Measurements from ENCODE around the gene TFPI. TPM values are rescaled to one million over a fixed set of nuclear protein-coding genes. Genes with fewer than 3 reads are reported as not detected.

Gene TFPI
- total RNA-seq, 1 donor from 2014 or later: 1.2 TPM

GRCh38 chr2:187469538-187469937 lies 84.7 kb downstream of the TFPI start:
- Mint-ChIP-seq H3K27ac (no peak overlapping the region), H3K27me3 (no peaks in the 10 kb centered on the region), H3K4me3 (no peak overlapping the region), H3K36me3 (ENCODE audit: low read depth) (no peaks in the 10 kb centered on the region), H3K9me3 (no peaks in the 10 kb centered on the region), H3K4me1 (no peaks in the 10 kb centered on the region)
- intact Hi-C loops (cut with micrococcal nuclease): no loop called here
- DNase-seq: no peak

DNA sequence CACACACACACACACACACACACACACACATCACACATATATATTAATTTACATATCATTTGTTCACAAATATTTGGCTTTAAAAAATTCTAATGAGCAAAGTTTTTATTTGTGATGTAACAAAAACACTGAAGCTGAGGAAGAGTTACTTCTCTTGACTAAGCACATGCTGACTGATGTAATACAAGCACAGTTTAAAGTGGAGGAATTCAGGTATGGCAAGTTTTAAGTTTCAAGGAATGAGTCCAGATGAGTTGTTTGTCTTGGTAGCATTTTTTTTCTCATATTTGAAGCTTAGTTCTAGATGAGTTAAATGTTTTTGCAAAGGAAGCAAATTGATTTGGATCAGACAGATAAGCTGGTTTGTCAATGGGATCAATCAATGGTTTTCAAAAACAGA lies 86.0 kb downstream of the TFPI start:
- DNase-seq: no peak
- Mint-ChIP-seq H3K9me3 (no peaks in the 10 kb centered on the region), H3K27ac (no peak overlapping the region), H3K4me3 (no peak overlapping the region), H3K4me1 (no peaks in the 10 kb centered on the region), H3K27me3 (no peaks in the 10 kb centered on the region), H3K36me3 (ENCODE audit: low read depth) (no peaks in the 10 kb centered on the region)
- intact Hi-C loops (cut with micrococcal nuclease): no loop called here

DNA sequence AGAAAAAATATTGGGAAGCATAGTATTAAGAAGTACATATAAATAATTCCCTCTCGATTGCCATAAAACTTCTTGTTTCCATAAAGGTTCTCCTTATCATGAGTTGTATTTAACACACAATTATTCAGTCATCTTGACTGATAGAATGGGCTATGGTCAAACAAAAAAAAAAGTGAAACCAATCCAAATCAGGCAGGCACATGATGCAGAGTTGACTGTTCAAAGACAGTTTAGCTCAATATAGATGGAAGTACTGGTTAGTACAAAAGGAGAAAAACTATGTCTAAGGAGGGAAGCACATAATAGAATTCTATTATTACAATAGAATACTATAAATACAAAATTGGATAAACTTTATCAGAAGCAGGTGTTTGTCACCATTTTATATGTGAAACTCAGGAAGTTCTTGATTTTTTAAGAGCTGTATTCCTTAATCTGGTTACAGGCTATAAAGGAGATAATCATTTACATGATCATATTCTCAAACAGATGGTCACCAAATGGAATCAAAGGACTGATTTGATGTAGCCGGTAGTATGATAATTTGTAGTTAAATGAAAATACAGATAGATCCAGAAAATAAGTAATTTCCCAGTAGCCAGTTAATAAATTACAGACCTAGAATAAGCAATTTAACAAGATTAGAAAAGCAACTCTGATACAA lies 88.0 kb downstream of the TFPI start:
- Mint-ChIP-seq H3K36me3 (ENCODE audit: low read depth) (no peaks in the 10 kb centered on the region), H3K4me3 (no peak overlapping the region)
- intact Hi-C loops (cut with micrococcal nuclease): no loop called here

DNA sequence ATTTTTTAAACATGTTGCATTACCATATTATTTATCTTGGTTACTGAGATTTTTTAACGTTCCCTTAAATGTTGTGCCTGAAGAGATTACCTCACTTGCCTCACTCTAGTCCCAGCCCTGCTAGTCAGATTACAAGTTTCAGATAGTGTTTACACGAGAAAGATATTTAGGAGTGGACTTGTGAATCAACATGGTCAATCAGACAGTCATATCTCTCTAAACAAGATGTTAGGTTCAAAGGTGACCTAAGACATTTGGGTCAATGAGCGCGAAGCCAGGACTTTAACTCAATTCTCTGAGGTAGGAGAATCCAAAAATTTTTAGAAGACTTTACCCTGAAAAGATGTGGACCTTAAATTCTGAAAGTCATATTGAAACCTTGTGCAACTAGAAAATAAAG lies 91.4 kb downstream of the TFPI start:
- H3K4me3 Mint-ChIP-seq: no peak overlapping the region
- no peak overlapping the region for H3K27ac Mint-ChIP-seq
- no peaks in the 10 kb centered on the region for H3K27me3 Mint-ChIP-seq
- no peak for DNase-seq
- H3K4me1 Mint-ChIP-seq: no peaks in the 10 kb centered on the region
- no peaks in the 10 kb centered on the region for H3K36me3 Mint-ChIP-seq (ENCODE audit: low read depth)
- intact Hi-C loops (cut with micrococcal nuclease): no loop called here
- H3K9me3 Mint-ChIP-seq: no peaks in the 10 kb centered on the region

More for the DNA sequence above, 88.0 kb downstream of the TFPI start:
- no peaks in the 10 kb centered on the region for H3K4me1 Mint-ChIP-seq
- DNase-seq: no peak
- H3K27ac Mint-ChIP-seq: no peak overlapping the region
- H3K9me3 Mint-ChIP-seq: no peaks in the 10 kb centered on the region
- H3K27me3 Mint-ChIP-seq: no peaks in the 10 kb centered on the region

- no peaks in the 10 kb centered on the region for H3K4me1 Mint-ChIP-seq
- no peak overlapping the region for H3K4me3 Mint-ChIP-seq
- intact Hi-C loops (cut with micrococcal nuclease): no loop called here
- no peak for DNase-seq
- no peaks in the 10 kb centered on the region for H3K36me3 Mint-ChIP-seq (ENCODE audit: low read depth)
- no peaks in the 10 kb centered on the region for H3K27me3 Mint-ChIP-seq
- no peak overlapping the region for H3K27ac Mint-ChIP-seq
- no peaks in the 10 kb centered on the region for H3K9me3 Mint-ChIP-seq
Observed at GRCh38 chr2:187461294-187462261, 92.7 kb downstream of the TFPI start.

DNA sequence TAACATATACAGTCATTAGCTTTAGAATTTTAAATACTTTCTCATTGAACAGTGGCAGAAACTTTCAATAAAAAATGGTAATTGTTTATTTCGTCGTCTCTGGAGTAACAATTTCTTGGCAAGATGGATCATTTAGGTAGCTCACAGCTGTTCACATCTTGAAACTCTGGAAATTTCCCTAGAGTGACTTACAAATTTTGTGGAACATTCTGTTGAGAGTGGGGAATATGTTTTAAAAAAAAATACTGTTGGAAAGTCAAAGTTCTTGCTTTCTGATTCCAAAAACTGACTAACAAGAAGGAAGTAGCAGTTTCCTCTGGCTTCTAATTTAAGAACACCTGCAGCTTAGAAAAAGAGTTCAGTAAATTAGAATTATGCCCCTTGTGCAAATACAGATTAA lies 95.0 kb downstream of the TFPI start:
- H3K36me3 Mint-ChIP-seq (ENCODE audit: low read depth): no peaks in the 10 kb centered on the region
- intact Hi-C loops (cut with micrococcal nuclease): no loop called here
- H3K4me3 Mint-ChIP-seq: no peak overlapping the region
- no peaks in the 10 kb centered on the region for H3K9me3 Mint-ChIP-seq
- H3K4me1 Mint-ChIP-seq: no peaks in the 10 kb centered on the region
- no peak for DNase-seq
- peaks cover 3% of the 10 kb centered on the region for H3K27me3 Mint-ChIP-seq
- H3K27ac Mint-ChIP-seq: no peak overlapping the region

- no peak for DNase-seq
- Mint-ChIP-seq H3K4me1 (peaks cover 3% of the 10 kb centered on the region), H3K9me3 (no peaks in the 10 kb centered on the region), H3K27ac (no peak overlapping the region), H3K27me3 (peaks cover 3% of the 10 kb centered on the region), H3K4me3 (no peak overlapping the region), H3K36me3 (ENCODE audit: low read depth) (no peaks in the 10 kb centered on the region)
- intact Hi-C loops (cut with micrococcal nuclease): loop anchor here (5.0 kb wide), 1 partner anchor 591 kb away; no protein-coding TSS in a partner anchor
Observed at GRCh38 chr2:187453078-187453641, 101.1 kb downstream of the TFPI start.

GRCh38 chr2:187451510-187451909 lies 102.7 kb downstream of the TFPI start:
- Mint-ChIP-seq H3K9me3 (no peaks in the 10 kb centered on the region), H3K4me1 (peaks cover 6% of the 10 kb centered on the region), H3K4me3 (no peak overlapping the region), H3K36me3 (ENCODE audit: low read depth) (no peaks in the 10 kb centered on the region), H3K27ac (no peak overlapping the region), H3K27me3 (peaks cover 3% of the 10 kb centered on the region)
- DNase-seq: no peak
- intact Hi-C loops (cut with micrococcal nuclease): loop anchor here (5.0 kb wide), 1 partner anchor 589 kb away; no protein-coding TSS in a partner anchor

- Mint-ChIP-seq H3K4me1 (peaks cover 6% of the 10 kb centered on the region), H3K27ac (no peak overlapping the region), H3K36me3 (ENCODE audit: low read depth) (no peaks in the 10 kb centered on the region), H3K4me3 (peak overlapping the region; percentile 6), H3K9me3 (no peaks in the 10 kb centered on the region), H3K27me3 (no peaks in the 10 kb centered on the region)
- DNase-seq: no peak
- intact Hi-C loops (cut with micrococcal nuclease): no loop called here
Observed at GRCh38 chr2:187447336-187447735, 106.9 kb downstream of the TFPI start.

DNA sequence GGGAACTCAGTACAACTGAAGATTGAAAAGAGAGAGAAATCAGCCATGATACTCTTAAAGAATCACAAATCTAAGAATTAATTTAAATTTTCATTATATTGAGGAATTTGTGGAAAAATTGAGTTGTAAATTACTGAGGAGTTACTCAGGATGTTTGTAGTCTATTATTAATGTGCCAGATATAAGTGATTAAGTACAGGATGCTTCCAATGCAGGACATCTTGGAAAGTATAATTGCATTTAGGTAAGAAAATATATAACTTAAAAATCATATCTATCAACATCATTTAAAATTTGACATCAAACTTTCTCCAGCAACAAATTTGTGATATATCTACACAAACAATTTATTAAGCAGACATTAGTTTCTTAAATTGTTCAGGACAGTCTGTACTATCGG lies 107.5 kb downstream of the TFPI start:
- Mint-ChIP-seq H3K9me3 (no peaks in the 10 kb centered on the region), H3K36me3 (ENCODE audit: low read depth) (no peaks in the 10 kb centered on the region), H3K4me1 (peaks cover 6% of the 10 kb centered on the region), H3K4me3 (no peak overlapping the region), H3K27me3 (no peaks in the 10 kb centered on the region), H3K27ac (no peak overlapping the region)
- DNase-seq: no peak
- intact Hi-C loops (cut with micrococcal nuclease): no loop called here

DNA sequence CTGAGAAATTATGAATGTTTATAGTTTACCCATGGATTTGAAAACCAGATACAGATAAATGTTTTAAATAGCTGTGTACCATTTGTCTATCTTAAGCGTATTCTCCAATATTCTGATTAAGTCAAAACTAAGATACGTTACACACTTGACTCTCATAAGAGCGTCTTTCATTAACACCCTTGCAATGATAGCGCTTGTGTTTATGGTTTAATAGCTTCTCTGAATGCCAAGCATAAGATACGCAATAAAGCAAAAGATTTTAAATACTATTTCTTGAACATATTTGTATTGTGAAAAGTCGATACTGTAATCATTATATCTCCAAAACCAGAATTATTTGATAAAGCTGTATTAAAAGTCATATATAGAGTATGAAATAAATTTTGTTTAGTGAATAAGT lies 109.2 kb downstream of the TFPI start:
- no peak for DNase-seq
- no peak overlapping the region for H3K27ac Mint-ChIP-seq
- no peak overlapping the region for H3K4me3 Mint-ChIP-seq
- intact Hi-C loops (cut with micrococcal nuclease): no loop called here
- no peaks in the 10 kb centered on the region for H3K9me3 Mint-ChIP-seq
- H3K36me3 Mint-ChIP-seq (ENCODE audit: low read depth): no peaks in the 10 kb centered on the region
- peaks cover 6% of the 10 kb centered on the region for H3K4me1 Mint-ChIP-seq
- H3K27me3 Mint-ChIP-seq: no peaks in the 10 kb centered on the region

DNA sequence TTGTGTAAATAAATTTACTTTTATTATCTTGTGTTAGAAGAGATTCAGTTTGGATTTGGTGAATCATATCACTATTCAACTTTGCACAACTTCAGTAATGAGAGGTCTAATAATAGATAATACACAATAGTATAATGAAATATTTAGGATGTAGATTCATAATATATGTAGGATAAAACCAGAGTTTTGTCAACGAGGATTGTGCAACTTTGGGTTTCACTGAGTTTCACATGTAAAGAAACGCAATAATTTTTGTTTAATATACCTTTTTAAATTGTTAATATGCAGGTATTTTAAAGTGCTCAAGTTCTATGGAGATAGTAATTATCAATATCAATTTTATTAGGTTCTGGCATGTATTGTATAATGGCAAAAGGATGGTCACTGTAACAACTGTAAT lies 111.5 kb downstream of the TFPI start:
- Mint-ChIP-seq H3K9me3 (no peaks in the 10 kb centered on the region), H3K27me3 (no peaks in the 10 kb centered on the region), H3K36me3 (ENCODE audit: low read depth) (no peaks in the 10 kb centered on the region), H3K27ac (no peak overlapping the region), H3K4me1 (no peaks in the 10 kb centered on the region), H3K4me3 (no peak overlapping the region)
- no peak for DNase-seq
- intact Hi-C loops (cut with micrococcal nuclease): no loop called here

DNA sequence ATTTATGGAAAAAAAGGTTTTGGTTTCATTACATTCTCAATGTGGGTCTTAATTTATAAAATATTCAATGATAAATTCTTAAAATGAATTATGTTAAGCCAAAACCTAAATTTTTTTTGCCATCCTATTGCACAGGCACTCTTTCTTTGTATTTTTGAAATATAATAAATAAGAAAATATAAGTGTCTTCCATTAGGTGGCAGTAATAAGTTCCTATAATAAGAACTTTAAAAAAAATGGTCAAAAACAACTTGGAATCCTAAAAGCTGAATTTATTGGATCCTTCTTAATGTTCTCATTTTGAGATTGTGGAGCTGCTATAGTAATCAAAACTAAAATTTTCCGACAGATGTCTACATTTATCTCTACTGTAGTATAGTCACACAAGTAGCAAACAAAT lies 111.9 kb downstream of the TFPI start:
- intact Hi-C loops (cut with micrococcal nuclease): no loop called here
- Mint-ChIP-seq H3K27me3 (no peaks in the 10 kb centered on the region), H3K4me3 (no peak overlapping the region), H3K4me1 (no peaks in the 10 kb centered on the region), H3K27ac (no peak overlapping the region), H3K36me3 (ENCODE audit: low read depth) (no peaks in the 10 kb centered on the region), H3K9me3 (no peaks in the 10 kb centered on the region)
- DNase-seq: no peak

DNA sequence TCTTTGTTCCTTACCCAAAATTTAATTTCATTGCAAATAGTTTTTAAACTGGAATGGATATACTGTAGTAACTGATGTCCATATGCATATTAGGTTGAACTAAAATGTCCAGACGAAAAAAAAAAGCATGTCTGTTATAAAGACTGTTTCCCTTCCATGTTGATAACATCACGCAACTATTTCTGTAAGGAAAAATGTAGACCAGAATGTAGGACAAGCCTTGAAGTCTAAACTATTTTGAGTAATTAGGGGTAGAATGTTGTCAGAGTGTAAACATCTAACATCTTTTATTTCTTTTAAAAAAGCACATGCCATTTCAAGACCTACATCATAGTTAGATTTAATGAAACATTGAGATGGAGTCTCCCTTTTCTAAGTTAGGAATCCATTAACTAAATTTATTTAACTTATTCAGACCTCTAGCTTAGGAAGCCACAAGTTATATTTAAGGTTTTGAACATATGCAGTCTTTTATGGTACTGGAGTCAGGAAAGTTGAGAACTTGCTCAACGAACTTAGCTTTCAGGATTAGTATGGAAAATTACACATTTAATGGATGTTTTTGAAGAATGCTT lies 114.0 kb downstream of the TFPI start:
- Mint-ChIP-seq H3K27me3 (no peaks in the 10 kb centered on the region), H3K4me3 (no peak overlapping the region), H3K27ac (no peak overlapping the region), H3K36me3 (ENCODE audit: low read depth) (no peaks in the 10 kb centered on the region), H3K4me1 (no peaks in the 10 kb centered on the region), H3K9me3 (no peaks in the 10 kb centered on the region)
- DNase-seq: no peak
- intact Hi-C loops (cut with micrococcal nuclease): no loop called here
